Stimulated activated CD4-positive, alpha-beta T cell treated with anti-CD3 and anti-CD28 coated beads, Interleukin-12 subunit alpha, Interleukin-12 subunit beta, amount 100 ng/mL, for 24 hours (primary cell): ENCODE results near the gene TBCD.

ENCODE experiments used
- DNase-seq, 2 experiments: peaks; one replicate each; pipeline ENCODE4 v3.0.0-alpha.2; 2020; ENCODE audit warnings: low read depth in 2 of 2

The TBCD gene

GRCh38 chr17:82871776-82872561 lies 120.1 kb downstream of the TBCD start:
- DNase-seq = no peak

GRCh38 chr17:82872591-82873520 lies 121.0 kb downstream of the TBCD start:
- no peak for DNase-seq

- DNase-seq = no peak
Measured at GRCh38 chr17:82873521-82873920, 121.7 kb downstream of the TBCD start.

GRCh38 chr17:82874011-82874835 lies 122.4 kb downstream of the TBCD start:
- no peak for DNase-seq

- no peak for DNase-seq
Measured at GRCh38 chr17:82875407-82875856, 123.6 kb downstream of the TBCD start.

- DNase-seq = no peak
Measured at GRCh38 chr17:82876149-82876548, 124.3 kb downstream of the TBCD start.

- DNase-seq = no peak
Measured at GRCh38 chr17:82876602-82877379, 124.9 kb downstream of the TBCD start.

- DNase-seq = no peak
Measured at GRCh38 chr17:82878527-82878926, 126.7 kb downstream of the TBCD start.

GRCh38 chr17:82879241-82879640 lies 127.4 kb downstream of the TBCD start:
- no peak for DNase-seq

GRCh38 chr17:82880620-82881323 lies 128.9 kb downstream of the TBCD start:
- DNase-seq = no peak

GRCh38 chr17:82881324-82881823 lies 129.5 kb downstream of the TBCD start:
- no peak for DNase-seq

- DNase-seq = no peak
Measured at GRCh38 chr17:82881900-82882714, 130.2 kb downstream of the TBCD start.

GRCh38 chr17:82882715-82883418 lies 131.0 kb downstream of the TBCD start:
- peak; percentile 40 to 57 for DNase-seq

- no peak for DNase-seq
Measured at GRCh38 chr17:82883419-82884031, 131.7 kb downstream of the TBCD start.

GRCh38 chr17:82884341-82884969 lies 132.6 kb downstream of the TBCD start:
- no peak for DNase-seq

GRCh38 chr17:82884970-82885353 lies 133.1 kb downstream of the TBCD start:
- DNase-seq = no peak

GRCh38 chr17:82887255-82888164 lies 135.6 kb downstream of the TBCD start:
- DNase-seq = no peak
